GM18499 (cell line): Measurements from ENCODE around the gene UNC79.

ENCODE experiments used
- ATAC-seq: cut with Tn5 transposase; IDR thresholded peaks from one replicate; pipeline ENCODE4 v1.9.1; 2021; ENCODE audit warnings: moderate number of reproducible peaks; ENCODE audit not compliant: insufficient read depth, unreplicated experiment

UNC79 gene

GRCh38 chr14:93648440-93649168, 217.9 kb downstream of the UNC79 start:
- no peak for ATAC-seq

- no peak for ATAC-seq
These were observed 223.9 kb downstream of the UNC79 start for GRCh38 chr14:93654599-93654998.

DNA sequence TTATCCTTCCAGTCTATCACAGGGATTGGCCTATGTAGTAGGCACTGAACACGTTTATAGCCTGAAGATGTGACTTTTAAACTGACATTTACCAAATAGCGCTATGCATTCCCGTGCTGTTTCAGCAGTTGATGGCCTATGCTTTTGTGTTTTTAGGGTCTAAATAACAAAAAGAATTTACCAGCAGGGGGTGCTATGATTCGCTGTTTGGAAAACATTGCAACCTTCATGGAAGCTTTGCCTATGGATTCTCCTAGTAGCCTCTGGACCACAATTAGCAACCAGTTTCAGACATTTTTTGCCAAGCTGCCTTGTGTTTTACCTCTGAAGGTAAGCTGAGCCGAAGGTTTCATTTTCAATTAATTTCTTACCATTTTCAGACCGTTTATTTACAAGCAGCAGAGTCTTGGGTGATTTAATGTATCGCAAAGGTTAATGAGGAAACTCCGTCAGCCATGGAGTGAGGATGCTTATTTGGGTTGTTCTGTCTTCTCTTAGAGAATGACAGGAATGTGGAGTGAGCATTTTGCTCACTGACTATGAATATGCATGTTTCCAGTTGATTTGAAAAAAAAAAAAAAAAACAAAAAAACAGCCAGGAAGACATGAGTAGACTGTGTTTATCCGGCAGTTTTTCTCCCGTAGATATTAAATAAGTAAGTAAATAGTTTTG, 224.5 kb downstream of the UNC79 start:
- no peak for ATAC-seq

DNA sequence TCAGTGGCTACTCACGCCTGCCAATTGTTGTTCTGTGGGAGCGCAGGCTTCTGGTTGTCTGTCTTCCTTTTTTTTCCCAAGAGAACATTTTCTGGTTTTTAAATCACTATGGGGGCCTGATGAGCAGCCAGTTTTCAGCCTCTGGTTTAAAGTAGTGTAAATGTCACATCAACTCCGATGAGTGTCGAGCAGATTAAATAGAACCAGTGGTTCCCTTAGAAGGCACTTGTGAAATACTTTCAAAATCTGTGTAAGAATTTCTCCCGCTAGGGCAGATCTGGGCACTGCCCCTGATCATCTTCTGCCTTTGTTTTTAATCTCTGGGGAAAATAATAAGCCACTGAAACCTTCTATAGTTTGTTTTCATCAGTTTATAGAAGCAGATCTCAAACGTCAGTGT, 227.1 kb downstream of the UNC79 start:
- no peak for ATAC-seq

DNA sequence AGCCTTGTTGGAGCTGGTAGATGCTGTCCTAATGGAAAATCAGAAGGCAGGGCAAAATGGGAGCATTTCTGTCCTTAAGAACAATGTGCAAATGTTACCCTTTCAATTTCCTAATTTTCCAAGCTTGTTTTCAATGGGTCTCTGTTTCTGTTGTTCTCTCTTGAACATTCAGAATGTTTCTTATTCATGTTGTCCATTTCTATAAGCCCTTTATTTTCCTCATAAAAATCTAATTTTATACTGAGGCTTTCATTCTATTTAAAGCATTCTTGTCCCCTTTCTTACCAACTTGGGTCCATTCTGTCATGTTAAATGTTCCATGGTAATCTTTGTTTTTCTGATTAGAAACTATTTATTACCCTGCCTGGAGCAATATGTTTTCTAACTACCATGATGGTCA, 232.6 kb downstream of the UNC79 start:
- no peak for ATAC-seq

GRCh38 chr14:93665169-93665568, 234.4 kb downstream of the UNC79 start:
- no peak for ATAC-seq

DNA sequence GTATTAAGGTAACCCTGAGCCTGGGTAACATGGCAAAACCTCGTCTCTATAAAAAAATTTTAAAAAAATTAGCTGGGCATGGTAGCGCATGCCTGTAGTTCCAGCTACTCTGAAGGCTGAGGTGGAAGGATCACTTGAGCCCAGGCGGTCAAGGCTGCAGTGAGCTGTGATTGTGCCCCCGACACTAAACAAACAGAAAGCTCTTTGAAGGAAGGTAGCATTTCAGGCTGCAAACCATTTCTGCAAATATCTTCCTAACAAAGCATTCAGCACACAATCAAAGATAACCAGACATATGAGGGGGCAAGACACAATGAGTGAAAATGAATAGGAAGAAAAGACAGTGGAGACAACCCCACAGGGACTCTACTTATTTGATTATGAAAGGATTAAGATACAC, 238.9 kb downstream of the UNC79 start:
- no peak for ATAC-seq

- no peak for ATAC-seq
These were observed 243.6 kb downstream of the UNC79 start for GRCh38 chr14:93674343-93674742.

- no peak for ATAC-seq
These were observed 244.9 kb downstream of the UNC79 start for GRCh38 chr14:93675651-93676050.

GRCh38 chr14:93676416-93676958, 245.7 kb downstream of the UNC79 start:
- no peak for ATAC-seq

GRCh38 chr14:93682459-93682858, 251.7 kb downstream of the UNC79 start:
- no peak for ATAC-seq

DNA sequence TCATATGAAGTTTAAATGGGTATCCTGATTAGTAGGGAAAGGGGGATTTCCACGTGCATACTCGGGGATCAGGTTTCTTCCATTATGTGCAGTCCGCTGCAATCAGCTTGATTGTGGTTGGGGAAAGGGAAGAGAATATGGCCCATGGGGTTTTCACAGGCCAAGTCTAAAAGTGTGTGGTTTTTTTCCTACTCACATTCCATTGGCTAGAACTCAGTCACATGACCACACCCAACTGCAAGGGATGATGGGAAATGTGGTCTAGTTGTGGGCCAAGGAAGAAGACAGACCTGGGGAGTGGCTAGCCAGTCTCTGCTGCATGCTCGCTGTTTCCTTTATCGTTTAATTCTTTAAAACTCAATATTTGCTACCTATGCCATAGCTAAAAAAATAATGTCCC, 252.5 kb downstream of the UNC79 start:
- ATAC-seq = no peak

DNA sequence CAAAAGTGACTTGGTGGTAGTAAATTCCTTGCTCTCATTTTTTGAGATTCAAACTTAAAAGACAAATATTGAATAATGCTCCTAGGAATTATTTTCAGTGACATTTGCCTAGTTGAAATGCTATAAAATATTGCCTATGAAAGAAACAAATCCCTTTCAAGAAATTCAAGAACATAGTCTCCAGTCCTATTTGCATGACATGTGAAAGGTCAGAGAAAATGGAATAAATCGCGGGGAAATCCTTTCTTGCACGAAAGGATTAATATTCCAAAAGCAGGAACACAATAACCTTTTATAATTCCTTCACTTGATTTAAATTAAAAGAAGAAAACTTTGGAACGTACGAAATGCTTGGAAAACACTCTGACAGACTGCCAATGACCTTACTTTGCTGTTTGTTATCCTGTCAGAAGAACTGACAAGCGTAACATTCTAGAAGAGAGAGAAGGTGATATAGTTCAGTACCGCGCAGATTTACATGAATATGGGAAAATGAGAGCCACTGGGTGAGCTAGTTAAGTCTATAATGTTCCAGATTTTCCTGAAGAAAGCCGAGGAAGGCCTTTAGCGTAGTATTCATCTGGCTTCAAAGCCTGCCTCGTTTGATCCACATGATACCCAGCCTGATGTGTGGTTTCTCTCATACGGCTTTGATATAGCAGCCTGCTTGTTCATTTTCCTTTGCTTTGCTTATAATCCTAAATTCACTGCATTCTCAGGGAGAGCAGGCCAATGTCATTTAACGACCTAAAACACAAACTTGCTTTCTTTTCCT, 254.6 kb downstream of the UNC79 start:
- no peak for ATAC-seq

DNA sequence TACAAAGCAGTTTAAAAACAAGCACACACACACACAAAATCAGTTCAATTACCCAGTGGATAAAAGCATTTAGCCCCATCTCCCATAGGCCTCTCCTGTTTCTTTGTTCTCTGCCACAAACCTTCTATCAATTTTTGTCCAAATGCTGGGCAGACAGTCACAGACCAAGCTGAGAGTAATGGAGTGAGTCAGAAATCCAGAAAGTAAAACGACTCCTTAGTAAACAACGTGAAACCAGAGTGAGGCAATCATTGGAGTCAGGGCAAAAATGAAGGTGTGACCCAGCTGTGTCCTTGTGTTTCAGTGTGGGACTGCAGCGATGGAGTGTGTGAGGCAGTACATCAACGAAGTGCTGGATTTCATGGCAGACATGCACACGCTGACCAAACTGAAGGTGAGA, 255.5 kb downstream of the UNC79 start:
- no peak for ATAC-seq

GRCh38 chr14:93688239-93688666, 257.5 kb downstream of the UNC79 start:
- ATAC-seq = no peak

DNA sequence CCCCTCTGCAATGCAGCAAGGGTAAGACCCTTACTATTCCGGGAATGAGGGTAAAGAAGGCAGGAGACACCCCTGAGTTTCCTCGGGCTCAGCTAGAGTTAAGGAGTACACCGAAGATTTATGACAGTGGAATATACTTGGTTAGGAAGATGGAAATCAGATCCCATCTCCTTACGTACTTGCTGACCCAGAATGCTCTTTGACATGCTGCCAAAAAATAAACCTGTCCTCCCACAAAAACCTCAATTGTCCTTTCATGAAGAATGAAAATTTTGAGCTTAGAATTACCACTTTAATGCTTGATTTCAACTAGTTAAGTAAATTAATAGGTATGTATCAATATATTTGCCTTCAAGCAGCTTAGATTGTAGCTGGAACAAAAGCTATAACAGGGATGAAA, 258.1 kb downstream of the UNC79 start:
- ATAC-seq = no peak

DNA sequence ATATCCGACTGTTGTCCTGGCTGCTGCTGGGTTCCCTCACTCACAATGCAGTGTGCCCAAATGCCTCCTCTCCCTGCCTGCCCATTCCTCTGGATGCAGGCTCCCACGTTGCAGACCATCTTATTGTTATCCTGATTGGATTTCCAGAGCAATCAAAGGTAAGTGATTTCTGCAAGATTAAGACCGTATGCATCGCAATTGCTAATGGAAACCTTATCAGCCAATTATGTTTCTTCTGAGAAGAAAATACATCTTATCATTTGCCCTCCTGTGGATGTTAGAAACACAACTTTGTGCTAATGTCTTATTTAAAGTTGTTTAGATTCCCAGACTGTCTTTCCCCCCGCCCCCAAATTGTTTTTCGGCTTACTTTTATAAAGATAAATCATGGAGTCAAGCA, 259.4 kb downstream of the UNC79 start:
- no peak for ATAC-seq

- ATAC-seq = no peak
These were observed 260.5 kb downstream of the UNC79 start for GRCh38 chr14:93691042-93691780.

- ATAC-seq = no peak
These were observed 263.2 kb downstream of the UNC79 start for GRCh38 chr14:93693914-93694313.

GRCh38 chr14:93700928-93701327, 270.2 kb downstream of the UNC79 start:
- no peak for ATAC-seq
